MM.1S (cell line): ENCODE data around the gene KSR2.

ENCODE experiments used
- DNase-seq: peaks from one replicate; pipeline ENCODE4 v3.0.0-alpha.2; 2015
- H2AFZ ChIP-seq: fragments of 300-600 bp; sonication (generic); 2 replicates; pipeline ENCODE4 v1.6.0; 2016; ENCODE audit warnings: antibody characterized with exemption, low read length
- H3F3A ChIP-seq: fragments of 300-600 bp; sonication (generic); 2 replicates; pipeline ENCODE4 v1.6.1; 2016; ENCODE audit warnings: mild to moderate bottlenecking, antibody characterized with exemption, low read length, moderate library complexity, mixed read lengths; ENCODE audit not compliant: insufficient read depth
- H3K27ac ChIP-seq: fragments of 300-600 bp; sonication (generic); 2 replicates; pipeline ENCODE4 v1.5.1; 2016; ENCODE audit warnings: mild to moderate bottlenecking, low read length
- H3K27me3 ChIP-seq: fragments of 300-600 bp; sonication (generic); replicated peaks from 2 replicates; pipeline ENCODE4 v1.6.0; 2016; ENCODE audit warnings: low read length; ENCODE audit not compliant: insufficient read depth
- H3K36me3 ChIP-seq: fragments of 300-600 bp; sonication (generic); replicated peaks from 2 replicates; pipeline ENCODE4 v1.6.1; 2016; ENCODE audit warnings: mild to moderate bottlenecking, low read length, mixed read lengths; ENCODE audit not compliant: insufficient read depth
- H3K4me1 ChIP-seq: fragments of 300-600 bp; sonication (generic); 2 replicates; pipeline ENCODE4 v1.6.1; 2016; ENCODE audit warnings: low read length, mixed read lengths
- H3K4me2 ChIP-seq: fragments of 300-600 bp; sonication (generic); 2 replicates; pipeline ENCODE4 v1.6.0; 2016; ENCODE audit warnings: low read depth, low read length
- H3K4me3 ChIP-seq: fragments of 300-600 bp; sonication (generic); 2 replicates; pipeline ENCODE4 v1.5.1; 2016; ENCODE audit warnings: low read length, mixed read lengths
- H3K79me2 ChIP-seq: fragments of 300-600 bp; sonication (generic); 2 replicates; pipeline ENCODE4 v1.6.1; 2016; ENCODE audit warnings: mixed run types, low read length, mixed read lengths
- H3K9ac ChIP-seq: fragments of 300-600 bp; sonication (generic); 2 replicates; pipeline ENCODE4 v1.6.1; 2016; ENCODE audit warnings: low read length, mixed read lengths
- H3K9me2 ChIP-seq: fragments of 300-600 bp; sonication (generic); replicated peaks from 2 replicates; pipeline ENCODE4 v1.6.1; 2016; ENCODE audit warnings: mild to moderate bottlenecking, low read length, mixed read lengths; ENCODE audit not compliant: insufficient read depth
- H3K9me3 ChIP-seq: fragments of 300-600 bp; sonication (generic); replicated peaks from 2 replicates; pipeline ENCODE4 v1.6.1; 2016; ENCODE audit warnings: mild to moderate bottlenecking, low read length, mixed read lengths; ENCODE audit not compliant: insufficient read depth
- H4K20me1 ChIP-seq: fragments of 300-600 bp; sonication (generic); 2 replicates; pipeline ENCODE4 v1.6.1; 2016; ENCODE audit warnings: mild to moderate bottlenecking, low read length, moderate library complexity, mixed read lengths; ENCODE audit not compliant: insufficient read depth
- CTCF ChIP-seq: fragments of 300-600 bp; sonication (generic); IDR thresholded peaks from 2 replicates; pipeline ENCODE4 v1.5.1; 2016; ENCODE audit warnings: antibody characterized with exemption, low read length, mixed read lengths
- EZH2 ChIP-seq: fragments of 300-600 bp; sonication (generic); optimal IDR thresholded peaks from 2 replicates; pipeline ENCODE3; 2017; ENCODE audit warnings: low read depth, mild to moderate bottlenecking, antibody characterized with exemption, low read length, mixed read lengths
- EZH2phosphoT487 ChIP-seq: fragments of 300-600 bp; sonication (generic); IDR thresholded peaks from 2 replicates; pipeline ENCODE4 v1.6.1; 2018; ENCODE audit warnings: antibody characterized with exemption, low read length

KSR2 gene

GRCh38 chr12:117829108-117829507 lies 139.7 kb downstream of the KSR2 start:
- no peak overlapping the region for H3K9ac ChIP-seq
- H3K27me3 ChIP-seq, result no peaks in the 10 kb centered on the region
- H3K9me3 ChIP-seq, result no peaks in the 10 kb centered on the region
- H3K27ac ChIP-seq, result no peak overlapping the region
- H3K4me1 ChIP-seq, result no peaks in the 10 kb centered on the region
- no peaks in the 10 kb centered on the region for H3K9me2 ChIP-seq
- H3K4me3 ChIP-seq, result no peak overlapping the region
- H4K20me1 ChIP-seq, result no peaks in the 10 kb centered on the region
- no peak for DNase-seq
- no peak overlapping the region for H2AFZ ChIP-seq
- H3K36me3 ChIP-seq, result no peaks in the 10 kb centered on the region
- H3K4me2 ChIP-seq, result no peak overlapping the region
- no peaks in the 10 kb centered on the region for H3F3A ChIP-seq
- H3K79me2 ChIP-seq, result no peaks in the 10 kb centered on the region
- TF ChIP-seq CTCF (no peak), EZH2 (no peak), EZH2phosphoT487 (no peak)

- Histone ChIP-seq H4K20me1 (no peaks in the 10 kb centered on the region), H3F3A (no peaks in the 10 kb centered on the region), H3K4me3 (no peak overlapping the region), H3K27me3 (no peaks in the 10 kb centered on the region), H3K4me2 (no peak overlapping the region), H3K27ac (no peak overlapping the region), H3K79me2 (no peaks in the 10 kb centered on the region), H3K36me3 (no peaks in the 10 kb centered on the region), H3K9me2 (no peaks in the 10 kb centered on the region), H2AFZ (no peak overlapping the region), H3K4me1 (no peaks in the 10 kb centered on the region), H3K9ac (no peak overlapping the region), H3K9me3 (no peaks in the 10 kb centered on the region)
- DNase-seq, result no peak
- TF ChIP-seq EZH2 (no peak), EZH2phosphoT487 (no peak), CTCF (no peak)
Measured at GRCh38 chr12:117827660-117828059, 141.1 kb downstream of the KSR2 start.

GRCh38 chr12:117825827-117826226 lies 143.0 kb downstream of the KSR2 start:
- no peak overlapping the region for H3K27ac ChIP-seq
- H3K4me2 ChIP-seq, result no peak overlapping the region
- no peaks in the 10 kb centered on the region for H4K20me1 ChIP-seq
- no peaks in the 10 kb centered on the region for H3K27me3 ChIP-seq
- H3K9me2 ChIP-seq, result no peaks in the 10 kb centered on the region
- H3K79me2 ChIP-seq, result no peaks in the 10 kb centered on the region
- H3K9me3 ChIP-seq, result no peaks in the 10 kb centered on the region
- H2AFZ ChIP-seq, result no peak overlapping the region
- no peak overlapping the region for H3K9ac ChIP-seq
- DNase-seq, result no peak
- no peak for TF ChIP-seq EZH2
- no peaks in the 10 kb centered on the region for H3K36me3 ChIP-seq
- no peaks in the 10 kb centered on the region for H3K4me1 ChIP-seq
- H3F3A ChIP-seq, result no peaks in the 10 kb centered on the region
- H3K4me3 ChIP-seq, result no peak overlapping the region

GRCh38 chr12:117821480-117822175 lies 147.2 kb downstream of the KSR2 start:
- Histone ChIP-seq H3K36me3 (no peaks in the 10 kb centered on the region), H3K9me3 (no peaks in the 10 kb centered on the region), H3F3A (no peaks in the 10 kb centered on the region), H3K9ac (no peak overlapping the region), H2AFZ (no peak overlapping the region), H3K4me3 (no peak overlapping the region), H4K20me1 (no peaks in the 10 kb centered on the region), H3K79me2 (no peaks in the 10 kb centered on the region), H3K4me2 (no peak overlapping the region), H3K27me3 (no peaks in the 10 kb centered on the region; the same call in 1 of the 2 replicates), H3K27ac (no peak overlapping the region), H3K4me1 (no peaks in the 10 kb centered on the region), H3K9me2 (no peaks in the 10 kb centered on the region)
- no peak for TF ChIP-seq EZH2
- no peak for TF ChIP-seq CTCF
- no peak for TF ChIP-seq EZH2phosphoT487
- DNase-seq, result no peak
